Esophagus muscularis mucosa (tissue), 4 donors: ENCODE measurements around the gene LRRC45.

ENCODE experiments used
- EP300 ChIP-seq: sonication (generic); formaldehyde crosslinking; IDR thresholded peaks from one replicate; pipeline ENCODE4 v1.6.1; 2017; ENCODE audit warnings: antibody characterized with exemption
- POLR2A ChIP-seq: fragments of 450-650 bp; IDR thresholded peaks from one replicate; pipeline ENCODE4 v1.6.1; 2017; ENCODE audit warnings: antibody characterized with exemption, moderate library complexity, mild to moderate bottlenecking, low read depth
- POLR2AphosphoS5 ChIP-seq, 2 donors: sonication (generic); formaldehyde crosslinking; IDR thresholded peaks; one replicate each; pipeline ENCODE4 v1.6.1; 2017; ENCODE audit warnings: antibody characterized with exemption in 2 of 2
- TF ChIP-seq, protein P1 (sequence below), 3 experiments: fragments of 200-600 bp in 2 of 3; fragments of 450-650 bp in 1 of 3; sonication (generic) in 2 of 3; IDR thresholded peaks; one replicate each; pipeline ENCODE4 v1.5.1; 2017 to 2019; ENCODE audit warnings: antibody characterized with exemption in 3 of 3, mild to moderate bottlenecking in 2 of 3, moderate library complexity in 1 of 3

DNA sequence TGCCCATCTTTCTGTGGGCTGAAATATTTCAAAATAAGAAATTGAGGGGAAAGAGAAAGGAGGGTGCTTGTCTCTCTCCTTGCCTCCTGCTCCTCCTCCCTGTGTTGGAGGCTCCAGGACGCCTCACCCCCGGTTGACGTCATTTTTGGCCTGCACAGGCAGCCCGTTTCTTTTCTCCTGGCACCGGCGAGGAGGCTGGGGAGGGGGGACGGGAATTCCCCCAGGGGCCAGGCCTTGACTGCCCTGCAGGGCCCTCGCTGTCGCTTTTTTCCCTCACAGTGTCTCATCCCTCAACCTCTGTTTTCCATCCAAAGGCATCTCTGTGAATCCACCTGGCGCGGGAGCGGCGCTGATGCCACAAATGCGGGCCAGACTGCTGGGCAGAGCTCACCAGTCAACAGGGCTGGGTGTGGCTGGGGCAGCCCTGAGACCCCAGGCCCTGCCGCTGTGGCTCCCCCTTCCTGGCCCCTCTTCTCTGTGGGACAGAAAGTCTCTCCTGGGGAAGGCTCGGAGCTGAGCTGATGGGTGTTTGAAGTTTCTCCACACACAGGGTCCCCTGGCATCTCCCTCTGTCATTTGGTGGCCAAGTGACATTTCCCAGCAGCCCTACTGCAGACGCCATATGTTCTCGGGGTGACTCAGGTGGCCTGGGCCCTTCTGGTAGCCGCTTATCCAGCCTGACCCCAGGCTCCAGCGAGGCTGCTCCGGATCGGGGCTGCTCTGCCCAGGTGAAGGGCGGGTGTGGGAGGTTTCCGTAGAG lies 16.5 kb upstream of the LRRC45 start:
- TF ChIP-seq, protein P1, sequence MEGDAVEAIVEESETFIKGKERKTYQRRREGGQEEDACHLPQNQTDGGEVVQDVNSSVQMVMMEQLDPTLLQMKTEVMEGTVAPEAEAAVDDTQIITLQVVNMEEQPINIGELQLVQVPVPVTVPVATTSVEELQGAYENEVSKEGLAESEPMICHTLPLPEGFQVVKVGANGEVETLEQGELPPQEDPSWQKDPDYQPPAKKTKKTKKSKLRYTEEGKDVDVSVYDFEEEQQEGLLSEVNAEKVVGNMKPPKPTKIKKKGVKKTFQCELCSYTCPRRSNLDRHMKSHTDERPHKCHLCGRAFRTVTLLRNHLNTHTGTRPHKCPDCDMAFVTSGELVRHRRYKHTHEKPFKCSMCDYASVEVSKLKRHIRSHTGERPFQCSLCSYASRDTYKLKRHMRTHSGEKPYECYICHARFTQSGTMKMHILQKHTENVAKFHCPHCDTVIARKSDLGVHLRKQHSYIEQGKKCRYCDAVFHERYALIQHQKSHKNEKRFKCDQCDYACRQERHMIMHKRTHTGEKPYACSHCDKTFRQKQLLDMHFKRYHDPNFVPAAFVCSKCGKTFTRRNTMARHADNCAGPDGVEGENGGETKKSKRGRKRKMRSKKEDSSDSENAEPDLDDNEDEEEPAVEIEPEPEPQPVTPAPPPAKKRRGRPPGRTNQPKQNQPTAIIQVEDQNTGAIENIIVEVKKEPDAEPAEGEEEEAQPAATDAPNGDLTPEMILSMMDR (IDR thresholded peaks at IDR 0.05), result no peak
- no peak for TF ChIP-seq EP300
- no peak for TF ChIP-seq POLR2AphosphoS5 (IDR thresholded peaks at IDR 0.05)
- no peak for TF ChIP-seq POLR2A
